KBM-7 (cell line): Measurements from ENCODE around the gene ERVK3-1.
"Not testable (repeated sequence)": the region's sequence is repeated elsewhere in the genome, so short reads cannot be mapped to it uniquely, and the experiment has no call there.

Source experiments
- DNase-seq: peaks from one replicate; pipeline ENCODE4 v3.0.0-alpha.2; 2015
- in situ Hi-C: fragments of 300-500 bp; cut with MboI; formaldehyde crosslinking; loops from 2 replicates; pipeline ENCODE4 v1.14.3; 2020; ENCODE audit warnings: low sequenced_read_pairs, low pct_unique_long_range_greater_than_20kb, mixed read lengths

Gene ERVK3-1

DNA sequence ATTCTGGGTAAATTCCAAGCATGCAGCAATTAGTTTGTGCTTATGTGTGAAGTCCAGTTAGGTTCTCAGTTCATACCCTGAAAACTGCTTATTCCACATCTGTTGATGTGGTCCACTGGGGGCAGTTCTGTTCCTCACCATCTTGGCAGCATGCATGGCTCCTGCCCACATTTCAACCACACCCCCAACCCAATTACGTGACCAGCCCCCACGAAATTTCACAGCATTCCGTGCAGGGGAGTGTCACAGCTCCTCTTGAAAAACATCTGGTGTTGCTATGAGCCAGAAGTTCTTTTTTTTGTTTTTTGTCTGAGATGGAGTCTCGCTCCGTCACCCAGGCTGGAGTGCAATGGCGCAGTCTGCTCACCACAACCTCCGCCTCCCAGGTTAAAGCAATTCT, 9.1 kb upstream of the ERVK3-1 start:
- in situ Hi-C loops: no loop called here

DNA sequence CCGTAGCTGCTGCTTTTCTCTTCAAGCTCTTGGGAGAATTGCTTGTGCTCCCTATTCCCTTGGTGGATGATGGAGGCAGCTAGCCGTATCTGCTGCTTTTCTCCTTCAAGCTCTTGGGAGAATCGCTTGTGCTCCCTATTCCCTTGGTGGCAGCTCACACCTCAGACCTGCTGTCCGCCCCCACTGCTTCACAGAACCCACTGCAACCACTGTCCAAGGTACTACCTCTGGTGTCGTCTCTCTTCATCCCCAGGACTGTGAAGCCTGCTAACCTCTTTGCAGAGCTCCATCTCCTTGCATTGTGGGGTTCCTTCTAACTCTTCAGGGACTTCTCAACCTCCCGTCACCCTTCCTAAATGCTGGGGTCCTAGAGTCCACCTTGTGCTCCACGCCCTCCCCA, 4.6 kb upstream of the ERVK3-1 start:
- DNase-seq: no peak
- in situ Hi-C loops: no loop called here

More for the DNA sequence above, 9.1 kb upstream of the ERVK3-1 start:
- no peak for DNase-seq

DNA sequence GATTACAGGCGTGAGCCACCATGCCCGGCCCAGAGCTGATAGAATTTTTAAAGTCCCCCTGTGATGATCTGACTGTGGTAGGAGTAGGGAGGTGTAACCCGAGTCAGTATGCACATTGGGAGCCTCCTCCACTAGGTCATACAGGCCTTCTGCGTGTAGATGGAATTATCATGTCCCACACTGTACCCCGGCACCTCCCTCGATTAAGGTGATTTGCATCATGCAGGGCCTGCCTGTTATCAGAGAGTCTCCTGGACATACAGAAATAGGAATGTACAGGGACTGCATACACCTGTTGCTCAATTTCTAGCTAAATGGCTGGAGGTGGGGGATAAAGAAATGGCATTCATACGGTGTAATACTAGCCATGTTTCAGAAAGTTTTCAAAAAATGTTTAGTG, 922 bp upstream of the ERVK3-1 start:
- in situ Hi-C loops: no loop called here
- no peak for DNase-seq

DNA sequence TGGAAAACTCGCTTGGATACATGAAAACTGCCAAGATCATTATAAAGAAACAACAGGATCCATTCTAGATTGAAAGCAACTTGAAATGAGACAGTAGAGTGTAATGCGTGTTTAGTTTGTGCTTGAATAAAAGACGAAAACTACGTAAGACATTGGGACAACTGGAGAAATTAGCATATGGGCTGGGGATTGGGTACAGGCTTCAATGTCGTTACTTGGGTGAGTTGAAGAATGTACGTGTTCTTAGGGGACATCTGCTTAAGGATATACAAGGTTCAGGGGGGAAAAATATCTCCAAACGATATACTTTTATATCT, 471 bp upstream of the ERVK3-1 start:
- no peak for DNase-seq
- in situ Hi-C loops: no loop called here

DNA sequence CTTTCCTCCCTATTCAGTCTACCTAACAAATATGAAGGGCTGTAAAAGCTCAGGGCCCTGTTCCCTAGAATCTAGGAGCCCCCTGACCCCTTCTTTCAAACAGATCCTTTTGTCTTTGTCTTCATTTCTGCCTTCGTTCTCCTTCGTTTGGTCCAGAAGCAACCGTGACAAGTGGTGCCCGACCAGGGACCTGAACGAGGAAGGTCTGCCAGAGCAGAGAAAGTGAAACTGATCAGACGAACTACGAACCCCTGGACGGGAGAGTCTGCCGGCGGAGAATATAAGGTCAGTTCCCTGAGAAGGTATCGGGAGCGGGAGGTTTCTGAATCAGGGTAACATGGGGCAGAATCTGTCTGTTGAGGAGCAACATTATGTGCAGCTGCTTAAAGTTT, 751 bp downstream of the ERVK3-1 start:
- in situ Hi-C loops: no loop called here
- DNase-seq: no peak

DNA sequence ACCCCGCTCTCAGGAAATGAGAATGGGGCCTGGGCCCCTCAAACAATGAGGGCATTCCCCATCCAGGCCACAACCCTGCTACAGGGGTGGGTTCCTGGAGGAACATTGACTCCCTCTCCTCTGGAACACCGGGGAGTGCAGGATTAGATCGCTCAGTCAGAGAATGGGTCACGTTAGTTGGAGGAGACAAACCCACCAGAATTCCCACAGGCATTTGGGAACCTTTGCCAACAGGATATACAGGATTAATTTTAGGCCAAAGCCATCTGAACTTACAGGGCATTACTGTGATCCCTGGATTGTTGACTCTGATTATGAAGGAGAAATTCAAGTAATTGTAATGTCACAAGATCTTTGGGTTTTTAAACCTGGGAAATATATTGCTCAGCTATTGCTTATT, 2.6 kb downstream of the ERVK3-1 start:
- no peak for DNase-seq

DNA sequence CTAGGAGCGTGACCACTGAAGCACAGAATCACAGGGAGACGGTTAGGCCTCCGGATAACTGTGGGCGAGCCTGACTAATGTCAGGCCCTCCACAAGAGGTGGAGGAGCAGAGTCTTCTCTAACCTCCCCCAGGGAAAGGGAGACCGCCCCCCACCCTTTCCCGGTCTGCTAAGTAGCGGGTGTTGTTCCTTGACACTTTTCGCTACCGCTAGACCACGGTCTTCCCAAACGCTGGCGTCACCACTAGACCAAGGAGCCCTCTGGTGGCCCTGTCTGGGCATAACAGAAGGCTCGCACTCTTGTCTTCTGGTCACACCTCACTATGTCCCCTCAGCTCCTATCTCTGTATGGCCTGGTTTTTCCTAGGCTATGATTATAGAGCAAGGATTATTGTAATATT, 5.5 kb downstream of the ERVK3-1 start:
- in situ Hi-C loops, DNase-seq: not testable (repeated sequence)

More for the DNA sequence above, 2.6 kb downstream of the ERVK3-1 start:
- in situ Hi-C loops: no loop called here

DNA sequence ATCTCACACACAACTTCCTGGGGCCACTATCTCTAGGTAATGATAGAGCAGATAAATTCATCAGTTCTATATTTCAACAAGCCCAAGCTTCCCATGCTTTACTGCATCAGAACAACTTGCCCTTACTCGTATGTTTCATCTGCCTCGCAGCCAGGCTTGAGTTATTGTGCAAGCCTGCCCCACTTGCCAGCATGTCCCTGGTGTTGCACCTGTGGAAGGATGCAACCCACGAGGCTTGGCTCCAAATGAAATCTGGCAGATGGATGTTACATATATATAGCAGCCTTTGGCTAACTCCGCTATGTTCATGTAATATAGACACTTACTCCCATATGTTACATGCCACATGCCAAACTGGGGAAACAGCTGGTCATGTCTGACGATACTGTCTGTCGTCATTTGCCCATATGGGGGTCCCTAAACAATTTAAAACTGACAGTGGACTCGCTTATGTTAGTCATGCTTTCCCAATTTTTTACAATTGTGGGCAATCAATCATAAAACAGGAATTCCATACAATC, 6.2 kb downstream of the ERVK3-1 start:
- no peak for DNase-seq

DNA sequence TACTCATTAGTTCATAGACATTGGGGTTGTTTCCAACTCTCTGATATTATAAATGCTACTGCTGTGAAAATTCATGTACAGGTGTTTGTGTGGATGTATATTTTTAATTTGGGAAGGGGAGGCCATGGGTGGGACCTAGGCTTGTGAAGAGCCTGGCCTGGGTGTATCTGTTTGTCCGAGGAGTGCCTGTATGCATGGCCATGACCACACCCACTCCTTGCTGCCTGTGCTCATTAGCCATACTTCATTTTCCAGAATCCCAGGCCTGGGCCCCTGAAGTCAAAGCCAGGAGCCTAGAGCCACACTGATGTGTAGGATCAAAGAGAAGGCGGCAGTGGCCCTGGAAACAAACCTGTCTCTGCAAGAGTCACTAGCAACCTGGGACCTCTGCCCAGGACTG, 10.4 kb downstream of the ERVK3-1 start:
- in situ Hi-C loops: no loop called here
- no peak for DNase-seq

More for the DNA sequence above, 6.2 kb downstream of the ERVK3-1 start:
- in situ Hi-C loops: no loop called here

DNA sequence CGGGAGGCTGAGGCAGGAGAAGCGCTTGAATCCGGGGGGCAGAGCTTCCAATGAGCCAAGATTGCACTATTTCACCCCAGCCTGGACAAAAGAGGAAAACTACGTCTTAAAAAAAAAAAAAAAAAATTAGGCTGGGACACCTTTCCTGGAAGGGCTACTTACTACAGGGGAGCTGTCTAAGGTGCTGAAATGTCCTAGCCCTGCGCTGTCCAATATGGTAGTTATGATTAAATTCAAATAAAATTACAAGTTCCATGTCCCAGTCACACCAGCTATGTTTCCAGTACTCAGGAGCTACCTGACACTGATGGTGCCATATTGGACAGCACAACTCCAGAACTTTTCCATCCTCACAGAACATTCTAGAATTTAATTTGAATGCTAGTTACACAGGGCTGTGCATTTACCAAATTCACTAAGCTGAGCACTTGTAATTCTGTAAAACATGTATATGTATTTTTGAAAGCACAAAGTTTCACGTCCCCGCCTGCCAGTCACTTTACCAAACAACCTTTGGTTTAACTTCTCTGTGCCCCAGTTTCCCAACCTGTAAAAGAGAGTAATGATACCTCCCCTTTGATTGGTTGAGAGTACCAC, 12.4 kb downstream of the ERVK3-1 start:
- in situ Hi-C loops: no loop called here
- DNase-seq: peak; percentile 39

DNA sequence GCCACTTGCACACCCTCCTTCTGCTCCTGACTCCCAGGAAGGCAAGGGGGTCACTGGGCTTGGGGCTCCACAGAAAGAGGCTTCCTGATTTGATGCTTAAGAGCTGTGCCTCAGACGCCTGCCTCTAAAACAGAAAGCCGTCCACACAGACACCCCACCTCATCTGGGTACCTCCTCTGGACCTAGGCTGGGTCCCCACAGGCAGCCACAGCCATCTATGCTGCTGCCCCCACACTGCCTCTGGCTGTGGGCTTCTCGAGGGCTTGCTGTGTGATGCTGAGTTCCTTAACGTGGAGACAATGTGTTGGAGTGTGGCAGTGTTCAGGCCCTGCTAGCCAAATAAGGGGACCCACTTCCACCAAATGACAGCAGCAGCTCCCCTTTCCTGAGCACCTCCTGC, 13.1 kb downstream of the ERVK3-1 start:
- in situ Hi-C loops: no loop called here
- DNase-seq: no peak

DNA sequence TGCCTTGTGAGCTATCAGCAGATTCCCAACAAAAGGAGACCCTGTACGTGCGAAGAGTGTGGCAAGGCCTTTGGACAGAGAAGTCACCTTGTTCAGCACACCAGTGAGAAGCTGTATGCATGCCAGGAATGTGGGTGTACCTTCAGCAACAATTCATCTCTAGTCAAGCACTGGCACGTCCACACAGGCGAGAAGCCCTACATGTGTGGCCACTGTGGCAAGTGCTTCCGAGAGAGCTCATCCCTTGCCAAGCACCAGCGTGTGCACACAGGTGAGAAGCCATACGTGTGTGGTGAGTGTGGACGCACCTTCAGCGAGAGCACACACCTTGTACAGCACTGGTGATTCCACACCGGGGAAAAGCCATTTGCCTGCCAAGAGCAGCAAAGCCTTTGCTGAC, 14.1 kb downstream of the ERVK3-1 start:
- DNase-seq: no peak
- in situ Hi-C loops: no loop called here

DNA sequence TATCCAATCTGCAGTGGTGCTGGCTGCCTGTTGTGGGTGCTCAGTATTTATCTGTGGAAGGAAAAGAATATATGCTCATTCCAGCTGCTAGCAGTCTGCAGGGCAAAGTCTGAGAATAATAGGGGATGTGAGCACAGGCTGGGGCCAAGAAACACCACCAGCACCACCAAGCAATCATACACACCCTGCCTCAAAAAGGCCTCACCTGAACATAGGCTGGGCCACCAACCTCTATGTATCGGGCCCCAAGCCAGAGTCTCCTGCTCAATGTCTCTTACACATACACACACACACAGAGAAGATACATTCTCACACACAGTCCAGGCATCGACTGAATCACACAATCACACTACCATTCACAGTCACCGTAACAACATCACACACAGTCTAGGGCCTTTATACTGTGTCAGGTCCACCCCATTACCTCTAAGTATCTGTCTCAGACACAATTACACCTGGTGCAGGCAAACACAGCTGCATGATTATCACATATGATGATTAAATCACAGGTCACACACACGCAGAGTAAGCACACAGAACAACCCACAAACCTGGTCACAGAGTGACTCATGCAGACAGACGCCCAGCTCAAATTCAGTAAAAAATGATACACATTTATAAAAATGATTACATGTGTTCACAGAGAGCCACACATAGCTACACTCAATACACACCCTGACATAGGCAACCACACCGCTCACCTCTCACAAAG, 20.3 kb downstream of the ERVK3-1 start:
- DNase-seq: no peak
- in situ Hi-C loops: no loop called here

DNA sequence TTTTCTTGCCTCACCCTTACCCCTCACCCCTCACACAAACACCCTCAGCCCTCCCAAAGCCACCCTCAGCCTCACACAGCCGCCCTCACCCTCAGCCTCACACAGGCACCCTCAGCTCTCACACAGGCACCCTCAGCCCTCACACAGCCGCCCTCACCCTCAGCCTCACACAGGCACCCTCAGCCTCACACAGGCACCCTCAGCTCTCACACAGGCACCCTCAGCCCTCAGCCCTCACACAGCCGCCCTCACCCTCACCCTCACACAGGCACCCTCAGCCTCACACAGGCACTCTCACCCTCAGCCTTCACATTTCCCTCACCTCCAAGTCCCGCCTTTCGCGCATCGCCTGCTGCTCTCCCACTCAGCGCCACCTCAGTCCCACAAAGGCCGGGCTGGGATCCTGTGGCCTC, 21.3 kb downstream of the ERVK3-1 start:
- no peak for DNase-seq
- in situ Hi-C loops: no loop called here

DNA sequence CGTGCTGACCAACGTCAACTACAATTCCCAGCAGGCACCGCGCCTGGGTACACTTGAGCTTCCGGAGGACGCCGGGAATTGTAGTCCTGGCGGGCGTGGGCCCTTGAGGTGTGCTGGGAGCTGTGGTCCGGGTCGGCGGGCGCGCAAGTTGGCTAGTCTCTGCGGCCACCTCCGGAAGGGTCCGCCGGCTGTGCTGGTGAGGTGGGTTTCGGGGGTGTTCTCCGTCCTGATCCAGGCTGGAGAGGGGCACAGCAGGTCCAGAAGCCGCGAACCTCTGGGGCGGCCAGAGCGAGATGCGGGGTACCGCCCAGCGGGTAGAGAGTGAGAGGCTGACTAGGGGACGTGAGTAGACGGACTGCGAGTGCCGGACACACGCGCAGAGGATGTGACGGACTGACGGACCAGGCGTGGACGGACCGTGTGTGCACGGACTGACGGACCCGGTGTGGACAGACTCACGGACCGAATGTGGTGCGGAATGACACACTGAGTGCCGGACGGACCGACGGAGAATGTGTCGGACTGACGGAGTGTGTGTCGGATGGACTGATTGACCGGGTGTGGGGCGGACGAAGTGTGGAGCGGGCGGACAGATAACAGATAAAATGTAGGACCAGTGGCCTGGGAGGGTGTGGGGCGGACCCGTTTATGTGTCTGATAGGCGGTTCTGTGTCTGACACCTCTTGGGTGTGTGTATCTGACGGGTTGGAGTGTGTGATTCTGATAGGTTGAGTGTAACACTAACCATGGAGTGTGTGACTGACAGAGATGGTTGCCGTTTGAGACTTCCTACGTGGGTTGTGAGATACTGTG, 21.9 kb downstream of the ERVK3-1 start, which contains the start of gene ZSCAN22:
Gene ZSCAN22 (plus strand): TSS at position 81 of the 813 bp plus-strand sequence. CDS start 7,809 bp downstream, outside the sequence.
- peak; percentile 93 for DNase-seq
- in situ Hi-C loops: no loop called here

DNA sequence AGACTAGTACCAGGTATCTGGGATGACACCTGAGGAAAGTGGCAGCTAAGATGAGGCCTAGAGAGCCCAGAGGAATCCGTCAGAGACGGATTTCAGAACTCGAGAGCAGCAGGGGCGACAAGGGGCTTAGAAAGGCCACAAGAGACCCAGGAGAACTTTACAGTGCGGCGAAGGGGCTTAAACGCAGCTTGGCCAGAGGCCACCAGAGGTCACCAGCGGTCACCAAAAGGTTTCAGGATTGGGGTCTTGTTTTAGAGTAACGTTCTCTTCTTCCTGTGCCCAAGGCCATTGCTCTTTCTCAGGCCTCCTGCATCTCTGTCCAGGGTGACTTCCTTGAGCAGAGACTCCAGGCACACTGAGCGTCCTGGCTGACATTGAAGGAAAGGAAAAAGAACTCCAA, 23.8 kb downstream of the ERVK3-1 start:
- in situ Hi-C loops: no loop called here
- peak; percentile 55 for DNase-seq

DNA sequence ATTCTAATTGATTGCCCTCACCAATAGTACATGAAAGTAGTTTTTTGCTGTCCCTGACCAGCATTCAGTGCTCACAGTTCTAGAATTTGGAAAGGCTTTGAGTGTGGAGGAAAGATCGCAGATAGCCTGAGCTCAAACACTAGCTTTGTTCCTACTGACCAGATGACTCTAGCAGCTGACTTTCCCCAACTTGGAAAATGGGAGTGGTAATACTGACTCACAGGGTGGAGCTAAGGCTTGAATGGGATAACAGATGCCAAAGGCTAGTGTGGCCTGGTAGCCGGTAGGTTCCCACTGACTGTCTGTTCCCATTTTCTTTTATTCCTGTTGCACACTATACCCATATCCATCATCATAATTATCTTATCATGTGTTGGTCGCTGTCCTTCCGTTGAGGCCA, 25.3 kb downstream of the ERVK3-1 start:
- no peak for DNase-seq

DNA sequence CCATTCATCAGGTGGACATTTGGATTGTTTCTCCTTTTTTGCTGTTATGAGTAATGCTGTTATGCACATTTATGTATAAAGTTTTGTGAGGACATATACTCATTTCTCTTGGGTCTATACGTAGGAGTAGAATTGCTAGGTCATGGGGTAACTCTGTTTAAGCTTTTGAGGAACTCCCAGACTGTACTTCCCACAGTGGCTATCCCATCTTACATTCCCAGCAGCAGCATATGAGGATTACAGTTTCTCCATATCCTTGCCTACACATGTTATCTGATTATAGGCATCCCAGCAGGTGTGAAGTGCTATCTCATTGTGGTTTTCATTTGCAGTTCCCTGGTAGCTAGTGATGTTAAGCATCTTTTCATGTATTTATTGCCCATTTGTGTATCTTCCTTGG, 27.5 kb downstream of the ERVK3-1 start:
- in situ Hi-C loops: no loop called here

More for the DNA sequence above, 25.3 kb downstream of the ERVK3-1 start:
- in situ Hi-C loops: no loop called here

DNA sequence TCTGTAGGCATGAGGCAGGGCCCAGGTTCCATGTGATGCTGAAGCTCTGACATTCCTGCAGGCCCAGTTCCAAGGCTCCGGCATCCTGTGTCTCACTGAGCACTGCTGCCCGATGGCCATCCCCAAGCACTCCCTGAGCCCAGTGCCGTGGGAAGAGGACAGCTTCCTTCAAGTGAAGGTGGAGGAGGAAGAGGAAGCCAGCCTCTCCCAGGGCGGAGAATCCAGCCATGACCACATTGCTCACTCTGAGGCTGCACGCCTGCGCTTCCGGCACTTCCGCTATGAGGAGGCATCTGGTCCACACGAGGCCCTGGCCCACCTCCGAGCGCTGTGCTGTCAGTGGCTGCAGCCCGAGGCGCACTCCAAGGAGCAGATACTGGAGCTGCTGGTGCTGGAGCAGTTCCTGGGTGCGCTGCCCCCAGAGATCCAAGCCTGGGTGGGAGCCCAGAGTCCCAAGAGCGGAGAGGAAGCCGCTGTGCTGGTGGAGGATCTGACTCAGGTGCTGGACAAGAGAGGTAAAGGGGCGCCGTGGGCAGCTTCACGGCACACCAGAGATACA, 29.6 kb downstream of the ERVK3-1 start:
- in situ Hi-C loops: no loop called here
- DNase-seq: no peak

More for the DNA sequence above, 27.5 kb downstream of the ERVK3-1 start:
- DNase-seq: no peak

DNA sequence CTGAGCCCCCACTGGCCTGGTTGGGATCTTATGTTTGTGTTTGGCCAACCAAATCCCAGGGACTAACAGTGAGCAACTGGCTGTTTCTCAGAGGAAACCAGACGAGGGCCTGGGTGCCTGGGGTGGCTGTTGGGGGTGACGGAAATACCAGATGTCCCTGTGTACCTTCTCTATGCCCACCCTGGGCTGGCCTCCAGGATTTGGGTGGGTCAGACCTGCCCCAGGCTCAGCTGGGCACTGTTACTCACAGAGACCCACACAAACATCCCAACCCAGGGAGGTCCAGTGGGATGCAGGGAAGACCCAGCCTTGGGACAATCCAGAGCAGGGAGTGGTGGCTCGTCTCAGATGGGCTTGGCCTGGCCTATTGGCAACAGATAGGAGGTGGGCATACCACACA, 30.5 kb downstream of the ERVK3-1 start:
- DNase-seq: no peak
- in situ Hi-C loops: no loop called here
